GM12878 (cell line): ENCODE data around the gene CDO1. TPM values are rescaled to one million over a fixed set of nuclear protein-coding genes. Genes with fewer than 3 reads are reported as not detected.

Experiments used
- ATF2 ChIP-seq: IDR thresholded peaks from 2 replicates; pipeline ENCODE4 v1.6.1; 2012; ENCODE audit warnings: low read length, inconsistent platforms
- BHLHE40 ChIP-seq, 2 experiments: fragments of 450-650 bp in 1 of 2; IDR thresholded peaks; 2 replicates each; pipeline ENCODE4 v1.6.1; 2011 to 2017; ENCODE audit warnings: low read depth in 2 of 2, borderline replicate concordance in 1 of 2, improper control_type of control experiment in 1 of 2, low read length in 1 of 2, mild to moderate bottlenecking in 1 of 2
- CHD4 ChIP-seq: fragments of 200-600 bp; sonication (generic); IDR thresholded peaks from 2 replicates; pipeline ENCODE4 v1.6.1; 2016; ENCODE audit warnings: mild to moderate bottlenecking
- FOXK2 ChIP-seq: fragments of 450-650 bp; IDR thresholded peaks from 2 replicates; pipeline ENCODE4 v1.6.1; 2017; ENCODE audit warnings: mild to moderate bottlenecking, moderate library complexity
- HDAC6 ChIP-seq: fragments of 200-600 bp; sonication (generic); IDR thresholded peaks from one replicate; pipeline ENCODE4 v1.8.0; 2017; ENCODE audit warnings: antibody characterized with exemption; ENCODE audit not compliant: unreplicated experiment
- HDGF ChIP-seq: fragments of 450-650 bp; IDR thresholded peaks from 2 replicates; pipeline ENCODE4 v1.6.1; 2016; ENCODE audit warnings: antibody characterized with exemption
- IKZF2 ChIP-seq, 2 experiments: fragments of 450-650 bp; IDR thresholded peaks; 2 replicates each; pipeline ENCODE4 v1.6.1; 2017; ENCODE audit warnings: mild to moderate bottlenecking in 2 of 2, moderate library complexity in 2 of 2
- JUND ChIP-seq: IDR thresholded peaks from 2 replicates; pipeline ENCODE4 v1.6.1; 2012; ENCODE audit warnings: low read depth, mild to moderate bottlenecking, low read length, improper control_type of control experiment, moderate library complexity
- KLF5 ChIP-seq: fragments of 450-650 bp; IDR thresholded peaks from 2 replicates; pipeline ENCODE4 v1.6.1; 2014; ENCODE audit warnings: mild to moderate bottlenecking; ENCODE audit not compliant: partially characterized antibody
- MTA3 ChIP-seq: IDR thresholded peaks from 2 replicates; pipeline ENCODE4 v1.6.1; 2012; ENCODE audit warnings: low read length, inconsistent platforms, borderline replicate concordance
- MYC ChIP-seq: IDR thresholded peaks from 2 replicates; pipeline ENCODE4 v1.6.1; 2011; ENCODE audit warnings: mild to moderate bottlenecking, low read length, moderate library complexity, inconsistent platforms; ENCODE audit not compliant: insufficient read depth, insufficient replicate concordance, insufficient read length, severe bottlenecking
- NFIC ChIP-seq: IDR thresholded peaks from 2 replicates; pipeline ENCODE4 v1.6.1; 2012; ENCODE audit warnings: low read depth, mild to moderate bottlenecking, inconsistent platforms, low read length, moderate library complexity
- NFXL1 ChIP-seq: fragments of 450-650 bp; IDR thresholded peaks from 2 replicates; pipeline ENCODE4 v1.6.1; 2017; ENCODE audit warnings: antibody characterized with exemption, mild to moderate bottlenecking, borderline replicate concordance
- NFYB ChIP-seq: IDR thresholded peaks from 2 replicates; pipeline ENCODE4 v1.6.1; 2011; ENCODE audit warnings: low read depth, mild to moderate bottlenecking, low read length, improper control_type of control experiment, moderate library complexity; ENCODE audit not compliant: insufficient read depth
- NRF1 ChIP-seq: conservative IDR thresholded peaks from 2 replicates; pipeline ENCODE4 v1.6.1; 2011; ENCODE audit warnings: mild to moderate bottlenecking, low read depth, low read length, improper control_type of control experiment
- SKIL ChIP-seq: fragments of 450-650 bp; IDR thresholded peaks from 2 replicates; pipeline ENCODE4 v1.6.1; 2017; ENCODE audit warnings: mild to moderate bottlenecking, low read depth, inconsistent platforms; ENCODE audit not compliant: poor library complexity, severe bottlenecking
- SRF ChIP-seq, 2 experiments: IDR thresholded peaks; 2 replicates each; pipeline ENCODE4 v1.6.1; 2011; ENCODE audit warnings: low read depth in 2 of 2, low read length in 2 of 2, mild to moderate bottlenecking in 1 of 2, moderate library complexity in 1 of 2
- YY1 ChIP-seq: IDR thresholded peaks from 2 replicates; pipeline ENCODE4 v1.6.1; 2011; ENCODE audit warnings: low read depth, mild to moderate bottlenecking, low read length
- ZNF24 ChIP-seq: fragments of 450-650 bp; IDR thresholded peaks from 2 replicates; pipeline ENCODE4 v1.6.1; 2017; ENCODE audit warnings: antibody characterized with exemption, mild to moderate bottlenecking
- ZSCAN29 ChIP-seq: fragments of 450-650 bp; IDR thresholded peaks from 2 replicates; pipeline ENCODE4 v1.6.1; 2017; ENCODE audit warnings: mild to moderate bottlenecking, moderate library complexity
- polyA plus RNA-seq, 11 experiments: library from polyadenylated mRNA; depleted of rRNA in 4 of 11; unstranded in 6 of 11; stranded (reverse) in 5 of 11; fragments of >200 nt; fragmentation: Nextera tagmentation in 4 of 11; fragmentation: Illumina TruSeq in 1 of 11; extraction: Ambion mirVana in 4 of 11; extraction: Trizol in 1 of 11; gene quantifications; 1 replicate in 1 of 11; 2 replicates in 10 of 11; pipeline versions ENCODE4 v1.2.1 to v1.2.3, GENCODE V29; 2011 to 2016; ENCODE audit warnings: inconsistent platforms in 2 of 11, missing spikeins in 2 of 11, low read depth in 1 of 11
- total RNA-seq, 4 experiments: library from RNA; depleted of rRNA in 3 of 4; stranded (reverse); fragments of >200 nt in 3 of 4; fragmentation: Illumina TruSeq in 1 of 4; extraction: Trizol in 1 of 4; gene quantifications; 2 replicates each; pipeline versions ENCODE4 v1.2.1 to v1.2.3, GENCODE V29; 2013 to 2021
- TF ChIP-seq, protein P1 (sequence below): fragments of 450-650 bp; IDR thresholded peaks from 2 replicates; pipeline ENCODE4 v1.6.1; 2017; ENCODE audit warnings: mild to moderate bottlenecking, moderate library complexity
- TF ChIP-seq, protein P2 (sequence below): IDR thresholded peaks from 2 replicates; pipeline ENCODE4 v1.6.1; 2011; ENCODE audit warnings: borderline replicate concordance, low read depth, mild to moderate bottlenecking, moderate library complexity, mixed read lengths, low read length; ENCODE audit not compliant: insufficient read depth; ENCODE audit errors: extremely low read length

CDO1 gene
- total and polyA plus RNA-seq, 10 of the 15 experiments (the other 5 are each of a cell fraction or from before 2014, with no cell fraction given): 0.05 TPM; not detected in 9

- TF ChIP-seq ZNF24: no peak
- peak; percentile 59; the same call in 1 of the 2 replicates for TF ChIP-seq NFIC
- TF ChIP-seq BHLHE40 (IDR thresholded peaks at IDR 0.05; ENCODE audit: borderline replicate concordance in 1 of 2, low read depth in 2 of 2, low read length in 1 of 2): peak; percentile 94 to 97
- TF ChIP-seq MYC: peak; percentile 75
- peak; percentile 79; the same call in 1 of the 2 replicates for TF ChIP-seq HDGF
- peak in 1 of 2 experiments; percentile 51; a peak in 1 of 4 replicates for TF ChIP-seq IKZF2 (IDR thresholded peaks at IDR 0.05)
- no peak for TF ChIP-seq NFXL1
- TF ChIP-seq HDAC6: no peak
- TF ChIP-seq FOXK2: no peak; the same call in 1 of the 2 replicates
- TF ChIP-seq CHD4: no peak
- peak; percentile 85 for TF ChIP-seq JUND
- TF ChIP-seq SKIL: peak; percentile 89
- no peak for TF ChIP-seq NFYB
- no peak for TF ChIP-seq MTA3
- peak; percentile 99 for TF ChIP-seq YY1
- peak; percentile 96 for TF ChIP-seq KLF5
- TF ChIP-seq NRF1: 0 out of 2 replicates have a peak, but pooled peaks have one; percentile 17
- no peak for TF ChIP-seq SRF (IDR thresholded peaks at IDR 0.05; ENCODE audit: low read depth in 2 of 2, low read length in 2 of 2)
- no peak for TF ChIP-seq ATF2
- TF ChIP-seq ZSCAN29: no peak
- TF ChIP-seq, protein P1, sequence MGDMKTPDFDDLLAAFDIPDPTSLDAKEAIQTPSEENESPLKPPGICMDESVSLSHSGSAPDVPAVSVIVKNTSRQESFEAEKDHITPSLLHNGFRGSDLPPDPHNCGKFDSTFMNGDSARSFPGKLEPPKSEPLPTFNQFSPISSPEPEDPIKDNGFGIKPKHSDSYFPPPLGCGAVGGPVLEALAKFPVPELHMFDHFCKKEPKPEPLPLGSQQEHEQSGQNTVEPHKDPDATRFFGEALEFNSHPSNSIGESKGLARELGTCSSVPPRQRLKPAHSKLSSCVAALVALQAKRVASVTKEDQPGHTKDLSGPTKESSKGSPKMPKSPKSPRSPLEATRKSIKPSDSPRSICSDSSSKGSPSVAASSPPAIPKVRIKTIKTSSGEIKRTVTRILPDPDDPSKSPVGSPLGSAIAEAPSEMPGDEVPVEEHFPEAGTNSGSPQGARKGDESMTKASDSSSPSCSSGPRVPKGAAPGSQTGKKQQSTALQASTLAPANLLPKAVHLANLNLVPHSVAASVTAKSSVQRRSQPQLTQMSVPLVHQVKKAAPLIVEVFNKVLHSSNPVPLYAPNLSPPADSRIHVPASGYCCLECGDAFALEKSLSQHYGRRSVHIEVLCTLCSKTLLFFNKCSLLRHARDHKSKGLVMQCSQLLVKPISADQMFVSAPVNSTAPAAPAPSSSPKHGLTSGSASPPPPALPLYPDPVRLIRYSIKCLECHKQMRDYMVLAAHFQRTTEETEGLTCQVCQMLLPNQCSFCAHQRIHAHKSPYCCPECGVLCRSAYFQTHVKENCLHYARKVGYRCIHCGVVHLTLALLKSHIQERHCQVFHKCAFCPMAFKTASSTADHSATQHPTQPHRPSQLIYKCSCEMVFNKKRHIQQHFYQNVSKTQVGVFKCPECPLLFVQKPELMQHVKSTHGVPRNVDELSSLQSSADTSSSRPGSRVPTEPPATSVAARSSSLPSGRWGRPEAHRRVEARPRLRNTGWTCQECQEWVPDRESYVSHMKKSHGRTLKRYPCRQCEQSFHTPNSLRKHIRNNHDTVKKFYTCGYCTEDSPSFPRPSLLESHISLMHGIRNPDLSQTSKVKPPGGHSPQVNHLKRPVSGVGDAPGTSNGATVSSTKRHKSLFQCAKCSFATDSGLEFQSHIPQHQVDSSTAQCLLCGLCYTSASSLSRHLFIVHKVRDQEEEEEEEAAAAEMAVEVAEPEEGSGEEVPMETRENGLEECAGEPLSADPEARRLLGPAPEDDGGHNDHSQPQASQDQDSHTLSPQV: no peak
- TF ChIP-seq, protein P2, sequence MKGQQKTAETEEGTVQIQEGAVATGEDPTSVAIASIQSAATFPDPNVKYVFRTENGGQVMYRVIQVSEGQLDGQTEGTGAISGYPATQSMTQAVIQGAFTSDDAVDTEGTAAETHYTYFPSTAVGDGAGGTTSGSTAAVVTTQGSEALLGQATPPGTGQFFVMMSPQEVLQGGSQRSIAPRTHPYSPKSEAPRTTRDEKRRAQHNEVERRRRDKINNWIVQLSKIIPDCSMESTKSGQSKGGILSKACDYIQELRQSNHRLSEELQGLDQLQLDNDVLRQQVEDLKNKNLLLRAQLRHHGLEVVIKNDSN: no peak
These were observed 25.1 kb upstream of the CDO1 start, which contains the start of the genes AP3S1 and ATG12 (continued) for GRCh38 chr5:115841382-115842088.
